Occipital lobe (tissue), 2 donors: Measurements from ENCODE around the gene TLR2. TPM values are rescaled to one million over a fixed set of nuclear protein-coding genes. Genes with fewer than 3 reads are reported as not detected.

Experiments
- DNase-seq: peaks from one replicate; lab custom pipeline; 2025; lab: John Stamatoyannopoulos, UW
- total RNA-seq: library from RNA; depleted of rRNA; stranded (reverse); fragments of >200 nt; gene quantifications from one replicate; pipeline ENCODE4 v1.2.3, GENCODE V29; 2014

TLR2 gene
- 1.6 TPM for total RNA-seq

DNA sequence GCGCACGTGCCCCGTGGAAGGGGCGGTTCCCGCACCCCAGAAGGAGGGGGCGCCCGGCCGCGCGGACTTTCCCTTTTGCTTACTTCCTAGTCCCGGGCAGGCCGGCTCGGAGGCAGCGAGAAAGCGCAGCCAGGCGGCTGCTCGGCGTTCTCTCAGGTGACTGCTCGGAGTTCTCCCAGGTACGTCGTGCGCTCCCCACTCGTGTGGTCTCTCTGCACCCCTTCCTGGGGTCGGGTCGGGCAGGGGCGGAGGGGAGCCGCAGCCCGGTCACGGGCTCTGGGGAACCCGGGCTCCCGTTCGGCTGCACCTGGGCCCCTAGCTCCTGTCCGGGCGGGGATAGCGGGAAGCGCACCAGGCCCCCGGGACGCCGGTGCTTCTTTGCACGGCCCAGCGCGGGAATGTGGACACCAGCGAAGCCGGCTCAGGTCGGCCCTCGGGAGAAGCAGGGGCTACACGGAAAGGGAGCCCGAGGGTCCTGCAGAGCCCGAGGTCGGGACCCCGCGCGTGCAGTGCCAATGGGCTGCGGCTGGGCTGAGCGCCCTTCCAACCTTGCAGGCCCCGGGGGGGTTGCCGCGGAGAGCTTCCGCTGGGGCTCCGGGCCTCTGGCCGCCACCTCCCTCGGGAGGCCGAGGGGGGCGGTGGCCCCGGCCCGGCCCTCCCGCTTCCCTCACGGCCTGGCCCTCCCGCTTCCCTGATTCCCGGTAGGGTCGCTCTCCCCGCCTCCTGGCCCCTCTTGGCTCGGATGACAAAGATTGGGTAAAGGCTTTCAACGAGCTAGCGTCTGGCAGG, at the start of gene TLR2:
TLR2 (plus strand) TSS at position 99 of the 789 bp plus-strand sequence. CDS start 18,628 bp downstream, outside the sequence.
- no peak for DNase-seq

DNA sequence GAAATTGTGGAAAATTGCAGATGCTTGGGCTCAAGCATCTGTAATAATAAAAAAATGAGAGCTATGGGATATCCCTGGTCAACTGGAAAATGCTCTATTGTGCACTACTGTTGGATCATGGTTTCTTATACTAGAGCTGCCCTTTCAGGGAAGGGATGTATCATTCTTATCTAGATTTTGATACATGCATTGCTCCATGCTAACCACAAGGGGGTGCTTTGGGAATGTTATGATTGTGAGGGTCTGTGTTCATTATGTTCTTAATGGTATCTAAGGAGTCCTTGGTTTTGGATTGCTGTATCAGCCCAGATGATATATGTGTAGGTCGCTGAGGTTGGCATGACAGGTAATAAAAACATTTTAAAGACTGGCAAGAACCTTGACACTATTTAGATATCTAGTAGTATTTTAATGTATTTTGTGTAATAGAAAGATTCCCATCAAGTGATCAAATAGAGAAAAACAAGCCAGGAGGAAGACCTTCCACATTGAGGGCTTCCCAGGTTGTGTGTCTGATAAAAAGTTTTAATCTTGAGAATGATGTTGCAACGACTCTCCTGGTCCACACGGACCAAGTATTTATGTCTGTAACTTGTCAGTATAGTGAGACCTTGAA, 49.2 kb upstream of the TLR2 start:
- no peak for DNase-seq

DNA sequence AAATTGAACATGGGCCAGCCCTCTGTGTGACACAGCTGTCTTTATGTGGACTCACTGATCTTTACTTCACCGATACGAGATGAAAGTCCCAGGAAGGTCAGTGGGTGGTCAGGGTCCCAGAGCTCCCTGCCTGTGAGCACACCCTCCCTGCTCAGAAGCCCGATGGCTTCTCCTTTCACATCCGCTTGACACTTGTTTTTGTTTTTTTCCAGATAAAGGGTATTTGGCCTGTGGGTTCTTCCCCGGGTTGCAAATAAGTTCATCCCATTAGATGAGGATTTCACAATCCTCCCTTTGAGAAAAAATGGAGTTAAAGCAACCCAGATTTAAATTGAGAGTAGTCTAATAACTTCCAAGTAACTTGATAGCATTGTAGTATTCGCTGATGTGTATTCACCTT, 48.2 kb upstream of the TLR2 start:
- DNase-seq, result no peak

DNA sequence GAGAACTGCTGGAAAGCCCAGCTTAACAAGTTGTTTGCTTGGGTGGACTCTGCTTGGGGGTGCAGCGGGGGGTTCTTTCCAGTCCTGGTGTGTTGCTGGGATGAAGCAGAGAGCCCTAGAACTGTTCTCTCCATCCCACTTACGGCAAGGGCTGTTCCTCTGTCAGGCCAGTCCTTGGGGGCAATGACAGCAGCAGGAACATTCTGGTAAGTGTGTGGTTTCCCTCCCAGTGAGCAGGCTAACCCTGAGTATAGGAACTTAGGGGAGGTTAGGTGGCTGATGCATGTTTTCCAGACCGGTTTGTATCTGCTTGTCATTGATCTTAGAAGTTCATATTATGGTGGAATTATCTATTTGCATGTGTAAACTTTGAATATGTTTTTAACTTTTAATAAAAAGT, 46.9 kb upstream of the TLR2 start:
- no peak for DNase-seq

- no peak for DNase-seq
Observed at GRCh38 chr4:153638011-153638410, 46.1 kb upstream of the TLR2 start.

GRCh38 chr4:153638999-153639398, 45.1 kb upstream of the TLR2 start:
- no peak for DNase-seq

GRCh38 chr4:153639833-153640802, 44.0 kb upstream of the TLR2 start:
- no peak for DNase-seq

- no peak for DNase-seq
Observed at GRCh38 chr4:153641532-153641931, 42.5 kb upstream of the TLR2 start.

DNA sequence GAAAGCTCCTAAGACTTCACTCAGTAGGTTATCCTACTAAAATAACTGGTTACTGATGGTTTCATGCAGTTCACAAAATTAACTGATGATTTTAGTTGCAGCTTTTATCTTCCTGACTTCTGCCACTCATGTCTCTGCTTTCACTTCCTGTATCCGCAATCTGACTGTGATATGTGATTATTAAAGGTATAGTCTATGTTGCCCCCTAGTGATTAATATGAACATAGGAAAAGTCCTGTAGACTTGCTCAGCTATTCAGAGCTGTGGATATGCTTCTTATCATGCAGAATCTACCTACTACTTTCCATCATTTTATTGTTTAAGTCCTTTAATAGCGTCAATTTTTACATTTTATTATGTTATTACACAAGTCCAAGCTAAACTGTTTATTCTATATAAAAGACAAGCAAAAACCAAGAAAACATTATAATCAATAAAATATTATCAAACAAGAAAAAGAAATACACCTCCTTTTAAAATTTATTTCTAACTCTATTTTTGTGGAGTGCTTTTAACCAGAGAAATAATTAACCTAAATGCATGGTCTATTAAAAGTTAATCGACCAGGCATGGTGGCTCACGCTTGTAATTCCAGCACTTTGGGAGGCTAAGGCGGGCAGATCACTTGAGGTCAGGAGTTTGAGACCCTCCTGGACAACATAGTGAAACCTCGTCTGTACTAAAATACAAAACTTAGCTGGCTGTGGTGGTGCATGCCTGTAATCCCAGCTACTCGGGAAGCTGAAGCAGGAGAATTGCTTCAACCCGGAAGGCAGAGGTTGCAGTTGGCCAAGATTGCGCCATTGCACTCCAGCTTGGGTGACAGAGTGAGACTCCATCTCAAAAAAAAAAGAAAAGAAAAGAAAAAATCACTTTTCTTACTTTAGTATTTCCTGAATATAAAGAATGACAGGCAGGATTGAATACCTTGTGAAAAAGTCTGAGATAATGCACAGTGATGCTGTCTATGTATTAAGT, 40.4 kb upstream of the TLR2 start:
- no peak for DNase-seq

DNA sequence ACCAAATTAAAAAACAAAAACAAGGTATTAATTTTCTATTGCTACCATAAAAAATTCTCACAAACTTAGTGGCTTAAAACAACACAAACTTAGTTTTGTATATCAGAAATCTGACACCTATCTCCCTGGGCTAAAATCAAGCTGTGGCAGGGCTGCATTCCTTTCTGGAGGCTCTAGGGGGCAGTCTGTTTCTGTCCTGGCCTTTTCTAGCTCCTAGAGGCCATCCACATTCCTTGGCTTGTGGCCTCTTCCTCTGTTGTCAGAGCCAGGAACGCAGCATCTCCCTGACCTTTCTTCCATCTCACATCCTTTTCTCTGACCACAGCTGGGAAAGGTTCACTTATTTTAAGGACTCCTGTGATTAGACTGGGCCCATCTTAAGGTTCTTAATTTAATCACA, 38.9 kb upstream of the TLR2 start:
- DNase-seq, result no peak

- DNase-seq, result no peak
Observed at GRCh38 chr4:153646261-153646660, 37.8 kb upstream of the TLR2 start.

GRCh38 chr4:153646978-153647377, 37.1 kb upstream of the TLR2 start:
- no peak for DNase-seq

- no peak for DNase-seq
Observed at GRCh38 chr4:153647975-153648374, 36.1 kb upstream of the TLR2 start.

DNA sequence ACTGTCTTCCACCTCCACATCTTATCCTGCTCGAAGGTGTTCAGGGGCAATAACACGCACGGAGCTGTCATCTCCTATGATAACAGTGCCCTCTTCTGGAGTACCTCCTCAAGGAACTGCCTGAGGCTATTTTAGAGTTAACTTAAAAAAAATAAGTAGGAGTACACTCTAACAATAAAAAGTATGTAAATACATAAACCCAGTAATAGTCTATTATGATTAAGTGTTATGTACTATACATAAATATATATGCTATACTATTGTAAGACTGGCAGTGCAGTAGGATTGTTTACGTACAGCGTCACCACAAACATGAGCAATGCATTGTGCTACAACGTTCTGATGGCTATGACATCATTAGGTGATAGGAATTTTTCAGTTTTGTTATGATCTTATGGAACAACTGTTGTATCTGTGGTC, 34.5 kb upstream of the TLR2 start:
- no peak for DNase-seq

DNA sequence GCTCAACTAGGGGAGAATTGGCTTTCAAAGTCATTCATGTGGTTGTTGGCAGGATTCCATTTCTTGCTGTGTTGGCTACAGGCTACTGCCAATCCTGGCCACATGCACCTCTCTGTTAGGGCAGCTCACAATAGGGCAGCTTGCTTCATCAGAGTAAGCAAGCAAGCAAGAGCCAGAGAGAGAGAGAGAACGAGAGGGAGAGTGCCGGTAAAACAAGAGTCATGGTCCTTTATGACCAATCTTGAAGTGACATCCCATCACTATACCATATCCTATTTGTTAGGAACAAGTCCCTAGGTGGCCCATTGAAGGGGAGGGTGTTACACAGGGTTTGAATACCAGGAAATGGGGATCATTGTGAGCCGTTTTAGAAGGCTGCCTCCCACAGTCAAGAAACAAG, 33.0 kb upstream of the TLR2 start:
- DNase-seq, result no peak

- no peak for DNase-seq
Observed at GRCh38 chr4:153651587-153651986, 32.5 kb upstream of the TLR2 start.

GRCh38 chr4:153652051-153652784, 31.9 kb upstream of the TLR2 start:
- DNase-seq, result no peak

GRCh38 chr4:153655002-153655541, 29.0 kb upstream of the TLR2 start:
- DNase-seq, result no peak

DNA sequence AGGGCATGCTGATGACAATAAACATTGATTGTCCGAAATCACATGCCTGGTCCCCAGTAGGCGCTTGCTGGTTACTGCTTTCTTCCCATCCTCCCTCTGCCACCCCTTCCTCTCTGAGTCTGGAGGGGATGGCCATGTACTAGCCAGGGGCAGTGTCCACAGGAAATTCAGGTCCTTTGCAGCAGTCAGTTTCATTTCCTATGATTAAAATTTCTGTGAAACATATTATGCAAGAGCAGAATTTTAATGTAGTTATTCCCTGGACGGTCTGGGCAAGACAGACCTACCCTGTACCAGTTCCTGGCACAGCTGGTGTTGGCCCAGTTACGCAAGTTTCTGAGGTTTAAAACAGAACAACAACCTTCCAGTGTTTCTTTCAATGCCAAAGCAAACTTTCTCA, 28.2 kb upstream of the TLR2 start:
- DNase-seq, result no peak
